HG03558 (cell line): ENCODE measurements around the gene KIF16B.
"Not testable (repeated sequence)": the region's sequence is repeated elsewhere in the genome, so short reads cannot be mapped to it uniquely, and the experiment has no call there.

ENCODE experiments used
- ATAC-seq: cut with Tn5 transposase; IDR thresholded peaks from one replicate; pipeline ENCODE4 v1.9.1; 2021; ENCODE audit warnings: moderate number of reproducible peaks; ENCODE audit not compliant: unreplicated experiment; ENCODE audit errors: extremely low read depth

Gene KIF16B

DNA sequence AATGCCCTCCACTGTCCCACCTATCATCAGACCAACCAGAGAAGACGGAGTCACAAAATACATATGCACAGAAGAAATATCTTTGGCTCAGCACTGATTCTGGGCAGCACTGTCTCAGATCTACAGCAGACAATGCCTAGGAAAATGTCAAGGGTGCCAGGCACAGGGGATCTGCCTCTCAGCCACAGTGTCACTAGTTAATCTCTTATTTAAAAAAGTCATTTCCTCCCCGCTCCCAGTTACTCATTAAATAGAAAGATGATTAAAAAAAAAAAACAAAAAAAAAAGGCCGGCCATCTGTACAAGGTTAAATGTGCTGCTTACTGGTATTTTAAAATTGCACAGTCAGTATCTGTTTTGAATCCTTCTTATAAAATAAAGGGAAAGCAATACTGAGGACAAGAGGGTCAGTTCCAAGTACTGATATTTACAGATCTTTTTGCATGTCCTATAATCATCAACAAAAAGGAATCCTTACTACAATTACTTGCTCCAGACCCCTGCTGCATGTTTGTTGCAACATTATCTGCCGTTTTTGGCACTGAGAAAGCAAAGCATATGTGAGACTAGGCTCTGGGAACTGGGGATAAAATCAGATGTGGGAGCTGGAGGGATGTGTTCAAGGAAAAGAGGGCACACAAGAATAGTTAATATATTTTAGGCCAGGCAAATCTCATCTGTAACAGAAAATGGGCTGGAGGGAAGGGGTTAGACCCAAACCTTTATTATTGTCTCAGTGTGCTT, 299.3 kb downstream of the KIF16B start:
- ATAC-seq: no peak

DNA sequence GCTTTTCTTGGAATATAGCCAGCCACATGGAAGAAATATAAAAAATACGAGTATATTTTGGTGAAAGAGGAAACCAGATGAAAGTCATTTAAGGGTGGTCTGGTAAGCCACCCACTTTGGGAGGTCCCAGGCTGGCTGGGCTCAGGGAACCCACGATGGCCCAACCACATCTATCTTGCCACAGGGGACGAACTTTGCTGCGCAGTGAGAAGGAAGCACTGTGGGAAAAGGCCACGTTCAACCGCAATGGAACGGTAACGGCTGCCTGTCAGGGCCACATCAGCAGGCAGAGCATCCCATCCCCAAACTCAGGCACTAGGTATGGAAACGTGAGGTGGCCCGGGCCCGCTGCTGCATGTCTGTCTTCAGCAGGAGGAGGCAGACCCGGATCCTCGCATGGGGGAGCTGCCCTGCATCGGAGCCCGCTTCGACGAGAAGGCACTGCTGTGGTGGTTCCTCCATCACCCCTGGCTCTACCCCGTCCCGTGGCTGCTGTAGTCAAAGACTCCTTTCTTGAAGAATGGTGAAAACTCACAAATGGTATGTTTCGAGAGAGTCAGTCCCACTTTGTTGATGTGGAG, 300.4 kb downstream of the KIF16B start:
- ATAC-seq: no peak

DNA sequence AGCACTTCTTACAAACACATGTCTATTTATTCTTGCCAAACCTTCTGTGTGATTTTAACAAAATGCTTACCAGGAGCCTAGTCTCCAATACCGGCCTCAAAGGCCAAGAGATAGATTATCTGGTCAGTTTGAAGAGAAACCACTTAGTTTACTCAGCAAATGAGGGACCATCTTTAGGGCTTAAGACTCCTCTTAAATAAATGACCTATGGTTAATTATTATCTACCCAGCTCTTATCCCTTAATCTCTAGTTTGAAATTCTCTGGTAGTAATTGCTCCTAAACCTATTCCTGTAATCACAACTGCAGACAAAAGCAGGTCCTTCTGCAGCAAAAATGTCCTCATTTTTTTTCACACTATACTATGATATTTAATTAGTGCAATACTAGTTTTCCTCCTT, 301.8 kb downstream of the KIF16B start:
- ATAC-seq: no peak

DNA sequence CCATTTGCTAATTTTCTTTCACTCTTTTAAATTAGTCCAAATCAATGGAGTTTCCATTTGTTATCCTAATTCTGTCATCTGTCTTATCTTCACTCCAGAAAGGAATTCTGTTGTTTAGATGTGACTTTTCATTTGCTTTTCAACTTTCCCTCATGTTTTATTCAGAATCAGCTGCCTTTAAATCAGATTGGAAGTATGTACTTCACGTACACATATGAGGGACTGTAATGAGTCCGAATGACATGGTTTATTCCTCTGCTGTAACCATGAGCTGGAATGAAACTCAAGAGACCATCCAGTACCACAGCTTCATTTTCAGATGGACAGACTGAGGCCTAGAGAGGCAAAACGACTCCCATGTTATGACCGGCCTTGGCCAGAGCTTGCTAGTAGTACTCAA, 302.3 kb downstream of the KIF16B start:
- ATAC-seq: no peak

DNA sequence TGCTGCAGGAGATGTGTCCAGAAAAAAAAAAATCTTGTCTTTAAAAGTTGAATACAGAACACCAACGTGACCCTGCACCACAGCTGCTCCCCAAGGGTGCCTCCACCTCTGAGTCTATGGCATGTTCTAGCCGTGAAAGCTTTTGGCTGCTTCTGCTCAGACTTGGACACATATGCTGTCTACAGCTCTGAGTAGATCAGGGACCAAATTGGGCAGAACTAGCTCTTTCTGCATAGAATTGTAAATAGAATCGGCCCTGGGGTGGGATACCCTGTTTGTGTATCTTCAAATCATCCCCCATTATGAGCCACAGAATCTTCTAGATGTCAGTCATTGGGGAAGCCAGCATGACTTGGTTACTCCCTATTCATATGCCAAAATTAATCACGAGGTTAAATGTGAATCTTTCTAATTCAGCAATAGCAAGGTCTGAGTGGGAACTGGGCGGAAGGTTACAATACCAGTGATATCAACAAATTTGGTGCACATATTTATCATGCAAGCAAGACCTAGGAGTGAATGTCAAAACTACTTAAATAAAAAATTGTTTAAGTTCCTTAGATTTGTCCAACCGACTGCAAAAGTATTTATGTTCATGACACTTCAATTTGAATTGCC, 302.8 kb downstream of the KIF16B start:
- ATAC-seq: no peak

DNA sequence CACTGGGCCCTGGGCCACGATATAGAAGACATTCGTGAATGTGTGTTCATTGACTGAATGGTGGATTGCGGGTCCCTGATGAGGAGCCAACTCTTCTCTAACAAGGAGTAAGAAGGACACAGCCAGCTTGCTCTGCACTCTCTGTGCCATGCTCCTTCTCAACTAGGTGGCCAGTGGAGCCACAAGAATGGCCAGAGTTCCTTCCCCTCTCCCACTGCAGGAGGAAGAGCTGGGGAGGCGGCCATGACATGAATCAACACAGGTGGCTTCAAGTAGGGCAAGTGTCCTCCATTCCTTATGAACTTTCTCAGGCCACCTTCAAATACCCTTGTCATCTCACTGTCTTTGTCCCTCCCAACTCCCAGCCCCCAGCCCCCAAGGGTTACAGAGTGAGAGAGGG, 305.7 kb downstream of the KIF16B start:
- no peak for ATAC-seq

DNA sequence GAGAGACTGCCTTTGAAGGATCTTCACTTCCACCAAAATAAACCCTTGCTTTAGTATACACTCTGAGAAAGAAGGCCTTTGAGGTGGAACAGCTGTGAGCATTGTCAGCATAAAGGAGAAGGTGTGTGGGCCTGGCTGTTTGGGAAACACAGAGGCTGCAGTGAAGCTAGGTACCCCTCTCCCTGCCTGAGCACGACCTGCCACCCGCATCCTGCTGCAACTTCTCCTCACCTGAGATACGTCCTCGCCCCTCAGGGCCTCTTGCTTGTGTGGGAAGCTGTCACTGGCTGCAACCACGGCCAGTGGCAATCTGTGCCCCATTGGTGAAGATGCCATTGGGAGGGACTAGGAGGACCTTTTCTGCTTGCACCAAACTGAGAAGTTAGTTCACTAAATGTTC, 307.9 kb downstream of the KIF16B start:
- no peak for ATAC-seq

DNA sequence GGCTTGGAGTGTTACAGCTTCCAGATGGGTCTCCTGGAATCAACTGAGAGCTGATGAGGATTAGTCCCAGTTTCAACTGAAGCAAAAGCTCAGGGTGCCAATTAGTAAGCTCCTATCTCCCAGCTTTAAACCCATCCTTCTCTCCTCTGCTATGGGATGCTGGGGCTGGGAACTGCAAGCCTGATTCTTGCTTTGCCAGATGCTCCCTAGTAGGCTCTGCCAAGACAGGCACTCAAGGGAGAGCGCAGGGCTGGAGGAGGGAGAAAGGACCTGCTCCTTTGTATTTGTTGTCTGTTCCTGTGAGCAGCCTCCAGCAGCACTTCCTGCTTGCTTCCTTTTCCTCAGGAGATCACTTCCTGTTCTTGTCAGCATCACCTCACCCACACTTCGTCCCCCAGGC, 309.7 kb downstream of the KIF16B start:
- no peak for ATAC-seq

DNA sequence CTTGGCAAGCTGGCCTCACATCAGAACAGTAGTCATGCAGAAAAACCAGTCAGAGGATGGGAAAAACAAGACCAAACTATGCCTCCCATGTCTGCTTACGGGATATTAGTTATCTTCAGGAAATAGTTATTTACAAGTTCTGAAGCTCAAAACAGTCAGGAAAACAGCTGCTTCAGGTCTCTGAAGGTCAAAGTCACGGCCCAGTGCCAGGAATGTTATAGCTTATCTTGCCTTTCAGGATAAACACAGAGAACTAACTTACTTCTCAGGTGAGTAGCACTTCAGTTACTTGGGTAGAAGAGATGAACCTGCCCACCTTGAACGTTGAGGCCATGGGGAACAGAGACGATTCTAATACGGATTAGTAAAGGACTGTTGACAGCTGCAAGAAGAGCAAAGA, 310.7 kb downstream of the KIF16B start:
- no peak for ATAC-seq

DNA sequence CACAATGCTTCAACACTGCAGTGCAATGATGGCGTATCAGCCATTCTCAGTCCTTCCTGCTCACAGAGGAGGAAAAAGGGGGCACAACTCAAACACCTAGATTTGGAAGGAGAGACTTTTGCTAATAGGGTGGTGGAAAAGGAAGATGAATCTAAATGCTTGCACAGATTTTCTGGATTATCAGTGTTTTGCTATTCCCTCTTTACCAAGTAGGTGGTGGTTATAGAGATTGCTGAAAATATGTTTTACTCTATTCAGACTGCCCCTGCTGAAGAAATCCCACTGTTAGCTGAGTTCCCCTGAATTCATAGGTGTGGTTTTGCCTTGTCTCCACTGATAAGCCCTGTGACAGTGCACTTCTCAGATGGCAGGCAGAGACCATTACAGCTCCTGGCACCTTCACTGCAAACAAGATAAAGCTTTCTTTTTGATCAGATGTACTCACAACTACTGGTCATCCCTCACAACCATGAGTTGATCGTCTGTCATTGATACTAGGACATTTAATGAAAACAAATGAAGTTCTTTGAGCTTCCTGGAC, 311.4 kb downstream of the KIF16B start:
- no peak for ATAC-seq

DNA sequence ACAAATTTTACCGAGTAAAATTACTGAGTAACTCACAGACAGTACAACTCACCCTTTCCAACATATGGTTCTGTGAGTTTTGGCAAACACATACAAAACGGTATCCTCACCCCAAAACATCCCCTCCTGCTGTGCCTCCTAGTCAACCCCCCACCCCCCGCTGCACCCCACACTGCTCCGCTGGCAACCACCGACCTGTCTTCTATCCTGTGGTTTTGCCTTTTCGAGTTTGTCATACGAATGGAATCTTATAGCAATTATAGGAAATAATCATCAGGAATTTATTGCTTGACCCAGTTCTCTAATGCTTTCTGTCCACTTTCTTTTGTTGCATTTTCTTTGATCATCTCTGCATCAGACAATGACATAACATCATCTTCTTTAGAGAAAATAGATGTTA, 312.3 kb downstream of the KIF16B start:
- ATAC-seq: no peak

DNA sequence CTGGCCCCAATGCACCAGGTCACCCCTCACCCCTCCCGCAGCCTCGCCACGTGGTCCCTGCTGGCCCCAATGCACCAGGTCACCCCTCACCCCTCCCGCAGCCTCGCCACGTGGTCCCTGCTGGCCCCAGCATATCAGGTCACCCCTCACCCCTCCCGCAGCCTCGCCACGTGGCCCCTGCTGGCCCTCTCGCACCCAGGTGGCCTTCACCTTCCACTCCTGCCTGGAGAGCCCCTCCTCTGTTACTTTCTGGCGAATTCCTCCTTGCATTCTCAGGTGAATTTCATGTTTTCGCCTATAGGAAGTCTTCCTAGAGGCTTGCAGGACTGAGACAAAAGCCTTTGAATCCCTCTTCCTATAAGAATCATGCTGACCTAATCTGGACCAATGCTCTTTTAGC, 313.1 kb downstream of the KIF16B start:
- not testable (repeated sequence) for ATAC-seq

DNA sequence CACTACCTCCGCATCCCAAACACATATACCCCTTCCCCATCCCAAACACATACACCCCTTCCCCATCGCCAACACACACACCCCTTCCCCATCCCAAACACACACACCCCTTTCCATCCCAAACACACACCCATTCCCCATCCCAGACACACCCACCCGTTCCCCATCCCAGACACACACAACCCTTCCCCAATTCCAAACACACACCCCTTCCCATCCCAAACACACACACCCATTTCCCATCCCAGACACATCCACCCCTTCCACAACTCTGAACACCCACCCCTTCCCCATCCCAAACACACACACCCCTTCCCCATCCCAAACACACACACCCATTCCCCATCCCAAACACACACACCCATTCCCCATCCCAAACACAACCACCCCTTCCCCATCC, 314.5 kb downstream of the KIF16B start:
- no peak for ATAC-seq

DNA sequence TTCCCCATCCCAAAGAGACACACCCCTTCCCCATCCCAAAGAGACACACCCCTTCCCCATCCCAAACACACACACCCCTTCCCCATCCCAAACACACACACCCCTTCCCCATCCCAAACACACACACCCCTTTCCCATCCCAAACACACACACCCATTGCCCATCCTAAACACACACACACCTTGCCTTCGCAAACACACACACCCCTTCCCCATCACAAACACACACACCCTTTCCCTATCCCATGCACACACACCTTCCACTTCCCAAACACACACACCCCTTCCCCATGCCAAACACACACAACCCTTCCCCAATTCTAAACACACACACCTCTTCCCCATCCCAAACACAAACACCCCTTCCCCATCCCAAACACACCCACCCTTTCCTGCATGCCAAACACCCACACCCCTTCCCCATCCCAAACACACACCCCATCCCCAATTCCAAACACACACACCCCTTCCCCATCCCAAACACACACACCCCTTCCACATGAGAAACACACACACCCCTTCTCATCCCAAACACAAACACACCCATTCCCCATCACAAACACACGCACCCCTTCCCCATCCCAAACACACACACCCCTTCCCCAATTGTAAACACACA, 315.3 kb downstream of the KIF16B start:
- no peak for ATAC-seq

DNA sequence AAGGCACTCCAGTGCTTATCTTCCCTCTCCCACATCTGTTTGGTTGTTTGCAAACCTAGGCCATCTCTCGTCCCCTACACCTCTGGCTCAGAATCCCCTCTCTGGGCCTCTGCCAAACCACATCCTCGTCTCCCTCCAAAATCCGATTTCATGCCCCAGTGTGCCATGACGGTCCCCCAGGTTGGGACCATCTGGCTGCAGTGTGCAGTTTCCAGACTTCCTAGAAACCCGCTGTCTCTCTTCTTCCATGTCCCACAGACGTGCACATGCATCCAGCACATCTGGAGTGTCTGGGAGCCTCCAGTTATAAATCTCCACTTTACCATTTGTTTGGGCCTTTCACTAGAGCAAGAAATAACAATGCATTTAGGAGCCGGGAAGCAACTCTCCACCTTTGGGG, 316.2 kb downstream of the KIF16B start:
- ATAC-seq: no peak

DNA sequence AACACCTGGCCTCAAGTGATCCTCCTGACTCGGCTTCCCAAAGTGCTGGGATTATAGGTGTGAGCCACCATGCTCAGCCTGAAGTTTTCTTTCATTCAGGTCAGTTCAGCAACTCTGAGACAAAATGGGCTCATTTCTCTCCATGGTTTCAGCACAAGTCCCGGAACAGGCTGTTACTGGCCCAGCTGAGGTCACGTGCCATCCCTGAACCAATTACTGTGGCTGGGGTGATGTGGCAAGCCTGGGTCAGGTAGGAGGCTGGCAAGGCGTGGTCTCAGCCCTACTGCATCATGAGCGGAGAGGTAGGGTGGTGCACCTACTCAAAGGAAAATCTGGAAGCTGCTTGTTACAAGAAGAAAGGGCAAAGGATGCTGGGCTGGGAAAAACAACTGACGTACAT, 326.4 kb downstream of the KIF16B start:
- no peak for ATAC-seq

DNA sequence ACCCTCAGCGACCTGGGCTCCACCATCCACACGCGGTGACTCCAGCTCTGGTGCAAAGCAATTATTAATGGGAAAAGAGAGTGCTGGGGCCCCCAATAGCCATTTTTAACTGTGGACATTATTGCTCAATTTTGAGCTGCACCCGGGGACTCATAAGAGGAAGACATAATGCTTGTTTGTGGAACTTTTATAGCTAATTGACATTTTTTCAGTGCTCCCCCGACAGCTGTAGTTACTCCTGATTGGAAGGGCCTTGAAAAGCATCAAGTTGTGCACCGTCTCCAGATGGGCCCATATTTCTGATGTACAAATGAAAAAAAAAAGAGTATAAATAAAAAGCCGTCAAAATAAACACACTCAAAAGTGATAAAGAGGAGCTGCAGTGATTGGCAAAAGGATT, 327.0 kb downstream of the KIF16B start:
- ATAC-seq: no peak

DNA sequence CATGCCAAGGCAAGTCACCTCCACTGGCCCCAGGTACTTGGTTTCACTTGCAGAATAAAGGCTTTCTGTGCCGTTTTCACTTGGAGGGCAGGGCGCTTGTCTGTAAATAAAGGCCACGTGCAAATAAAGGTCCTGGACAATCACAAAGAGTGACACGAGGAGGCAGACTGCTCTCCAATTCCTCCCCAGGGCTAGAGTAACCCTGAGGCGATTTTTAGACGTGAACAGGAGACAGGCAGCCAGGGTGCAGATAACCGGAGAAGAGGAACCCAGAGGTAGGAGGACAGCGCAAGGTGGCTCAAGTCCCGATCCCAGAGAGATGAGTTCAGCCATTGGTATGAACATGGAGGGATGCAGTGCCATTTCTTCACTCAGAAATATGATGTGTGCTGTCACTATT, 327.4 kb downstream of the KIF16B start:
- ATAC-seq: no peak

DNA sequence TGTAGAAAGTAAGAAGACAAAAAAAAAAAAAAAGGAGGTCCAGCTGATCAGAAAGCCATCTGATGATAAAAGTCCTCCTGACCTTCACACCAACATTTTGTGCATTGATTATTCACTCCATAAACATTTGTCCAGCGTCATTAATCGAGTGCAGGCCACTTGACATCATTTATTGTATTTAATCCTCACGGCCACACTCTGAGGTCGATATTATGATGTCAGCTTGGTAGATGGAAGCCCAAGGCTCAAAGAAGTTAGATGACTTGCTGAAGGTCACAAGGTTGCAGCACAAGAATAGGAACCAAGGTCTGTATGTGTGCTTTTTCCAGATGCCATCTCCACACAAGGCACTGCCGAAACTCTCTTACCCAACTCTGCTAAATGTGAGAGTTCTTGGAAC, 328.4 kb downstream of the KIF16B start:
- ATAC-seq: no peak

DNA sequence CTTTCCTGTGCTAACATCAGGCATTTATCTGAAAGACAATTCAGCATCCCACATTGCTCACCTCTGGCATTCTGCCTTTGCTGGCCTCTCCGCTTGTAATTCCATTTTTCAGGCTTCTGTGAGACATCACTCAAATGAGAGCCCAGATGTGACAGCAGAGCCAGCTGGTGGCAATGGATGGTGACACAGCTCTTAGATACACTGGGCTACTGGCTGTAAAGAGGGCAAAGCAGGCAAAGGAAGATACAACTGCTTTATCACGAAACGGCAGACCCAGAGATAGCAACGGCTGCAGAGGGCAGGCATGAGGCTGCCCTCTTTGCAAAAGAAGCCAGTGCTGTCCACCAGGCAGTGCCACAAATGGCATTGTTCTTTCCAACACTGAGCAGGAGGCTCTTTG, 329.8 kb downstream of the KIF16B start:
- no peak for ATAC-seq

DNA sequence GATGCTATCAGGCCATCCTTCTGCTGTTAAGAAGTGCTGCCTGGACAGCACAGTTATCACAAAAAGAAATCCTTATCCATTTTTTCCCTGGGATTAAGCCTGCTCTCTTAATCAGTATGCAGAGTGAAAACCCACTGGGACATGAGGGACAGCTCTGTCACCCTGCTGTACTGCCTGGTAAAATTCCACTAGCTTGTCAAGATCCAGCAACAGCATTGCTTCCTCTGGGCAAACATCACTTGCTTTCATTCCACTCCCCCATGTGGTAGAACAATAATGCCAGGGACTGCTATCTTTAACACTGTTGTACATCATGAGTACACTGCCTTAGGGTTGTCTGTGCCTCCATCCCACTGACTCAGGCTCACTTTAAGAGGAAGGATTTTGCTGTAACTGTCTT, 331.3 kb downstream of the KIF16B start:
- no peak for ATAC-seq
